ENCODE results near the gene PHACTR1.

PHACTR1 gene

GRCh38 chr6:13112921-13113320 is 396.4 kb downstream of the PHACTR1 start:
- Histone ChIP-seq H3K36me3 (ENCODE audit: insufficient read depth, low read length) (no peaks in the 10 kb centered on the region; the same call in 1 of the 2 replicates), H3K9me2 (ENCODE audit: low read depth, low read length) (no peaks in the 10 kb centered on the region), H3K4me1 (ENCODE audit: insufficient read depth, low read length, severe bottlenecking) (no peaks in the 10 kb centered on the region), H3K4me2 (ENCODE audit: low read length) (no peak overlapping the region), H3K27ac (ENCODE audit: low read depth, low read length, poor library complexity, severe bottlenecking) (no peak overlapping the region), H4K20me1 (ENCODE audit: insufficient read depth, low read length) (no peaks in the 10 kb centered on the region), H3K9ac (ENCODE audit: low read length) (no peak overlapping the region), H2AFZ (ENCODE audit: low read length) (no peak overlapping the region), H3K79me2 (ENCODE audit: insufficient read depth, low read length) (no peaks in the 10 kb centered on the region), H3K9me3 (ENCODE audit: low read length) (no peaks in the 10 kb centered on the region), H3K27me3 (ENCODE audit: insufficient read depth, low read length) (no peaks in the 10 kb centered on the region), H3K4me3 (ENCODE audit: low read depth, low read length, poor library complexity, severe bottlenecking) (no peak overlapping the region), H3F3A (ENCODE audit: insufficient read depth, low read length) (no peaks in the 10 kb centered on the region)
- TF ChIP-seq EZH2 (IDR thresholded peaks at IDR 0.05; ENCODE audit: borderline replicate concordance, low read length) (no peak), CTCF (IDR thresholded peaks at IDR 0.05; ENCODE audit: low read length) (no peak)

GRCh38 chr6:13113376-13113775 is 396.8 kb downstream of the PHACTR1 start:
- no peak for TF ChIP-seq EZH2 (IDR thresholded peaks at IDR 0.05; ENCODE audit: borderline replicate concordance, low read length)
- no peak for TF ChIP-seq CTCF (IDR thresholded peaks at IDR 0.05; ENCODE audit: low read length)
- H3K9me3 ChIP-seq (ENCODE audit: low read length) = no peaks in the 10 kb centered on the region
- no peaks in the 10 kb centered on the region; the same call in 1 of the 2 replicates for H3K36me3 ChIP-seq (ENCODE audit: insufficient read depth, low read length)
- no peaks in the 10 kb centered on the region for H4K20me1 ChIP-seq (ENCODE audit: insufficient read depth, low read length)
- no peaks in the 10 kb centered on the region for H3K79me2 ChIP-seq (ENCODE audit: insufficient read depth, low read length)
- no peaks in the 10 kb centered on the region for H3K9me2 ChIP-seq (ENCODE audit: low read depth, low read length)
- no peaks in the 10 kb centered on the region for H3F3A ChIP-seq (ENCODE audit: insufficient read depth, low read length)
- H3K27me3 ChIP-seq (ENCODE audit: insufficient read depth, low read length) = no peaks in the 10 kb centered on the region
- H3K4me1 ChIP-seq (ENCODE audit: insufficient read depth, low read length, severe bottlenecking) = no peaks in the 10 kb centered on the region
- H3K27ac ChIP-seq (ENCODE audit: low read depth, low read length, poor library complexity, severe bottlenecking) = no peak overlapping the region
- H3K4me3 ChIP-seq (ENCODE audit: low read depth, low read length, poor library complexity, severe bottlenecking) = no peak overlapping the region
- no peak overlapping the region for H3K9ac ChIP-seq (ENCODE audit: low read length)
- no peak overlapping the region for H2AFZ ChIP-seq (ENCODE audit: low read length)
- no peak overlapping the region for H3K4me2 ChIP-seq (ENCODE audit: low read length)

- Histone ChIP-seq H3K79me2 (ENCODE audit: insufficient read depth, low read length) (no peaks in the 10 kb centered on the region), H4K20me1 (ENCODE audit: insufficient read depth, low read length) (no peaks in the 10 kb centered on the region), H3K27me3 (ENCODE audit: insufficient read depth, low read length) (no peaks in the 10 kb centered on the region), H3K4me1 (ENCODE audit: insufficient read depth, low read length, severe bottlenecking) (no peaks in the 10 kb centered on the region), H3K9ac (ENCODE audit: low read length) (no peak overlapping the region), H2AFZ (ENCODE audit: low read length) (no peak overlapping the region), H3F3A (ENCODE audit: insufficient read depth, low read length) (no peaks in the 10 kb centered on the region), H3K36me3 (ENCODE audit: insufficient read depth, low read length) (no peaks in the 10 kb centered on the region; the same call in 1 of the 2 replicates), H3K9me2 (ENCODE audit: low read depth, low read length) (no peaks in the 10 kb centered on the region), H3K4me2 (ENCODE audit: low read length) (no peak overlapping the region), H3K9me3 (ENCODE audit: low read length) (no peaks in the 10 kb centered on the region), H3K27ac (ENCODE audit: low read depth, low read length, poor library complexity, severe bottlenecking) (no peak overlapping the region), H3K4me3 (ENCODE audit: low read depth, low read length, poor library complexity, severe bottlenecking) (no peak overlapping the region)
- no peak for TF ChIP-seq CTCF (IDR thresholded peaks at IDR 0.05; ENCODE audit: low read length)
- TF ChIP-seq EZH2 (IDR thresholded peaks at IDR 0.05; ENCODE audit: borderline replicate concordance, low read length) = no peak
Measured at GRCh38 chr6:13113981-13114593, 397.5 kb downstream of the PHACTR1 start.

Data from OCI-LY1 (cell line).